GM21529 (cell line): Measurements from ENCODE around the gene CLIP2.
"Not testable (repeated sequence)": the region's sequence is repeated elsewhere in the genome, so short reads cannot be mapped to it uniquely, and the experiment has no call there.

Experiments
- ATAC-seq: cut with Tn5 transposase; IDR thresholded peaks from one replicate; pipeline ENCODE4 v1.9.1; 2021; ENCODE audit not compliant: unreplicated experiment

Gene CLIP2

GRCh38 chr7:74325210-74325565, 36.0 kb downstream of the CLIP2 start:
- ATAC-seq: no peak

DNA sequence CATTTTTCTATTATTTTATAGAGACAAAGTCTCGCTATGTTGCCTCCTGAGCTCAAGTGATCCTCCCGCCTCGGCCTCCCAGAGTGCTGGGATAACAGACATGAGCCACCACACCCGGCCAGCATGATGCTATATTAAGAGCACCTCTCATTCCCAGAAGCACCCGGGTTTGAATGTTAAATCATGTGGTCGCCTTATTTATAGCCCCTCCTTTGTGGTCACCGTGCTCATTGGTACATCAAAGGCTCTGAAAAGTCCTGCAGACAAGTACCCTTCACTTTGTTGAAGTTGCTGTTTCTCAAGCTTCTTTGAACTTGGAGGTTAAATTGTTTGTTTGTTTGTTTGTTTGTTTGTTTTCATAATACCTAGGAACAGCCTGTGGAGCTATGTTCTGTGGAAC, 40.0 kb downstream of the CLIP2 start:
- no peak for ATAC-seq

DNA sequence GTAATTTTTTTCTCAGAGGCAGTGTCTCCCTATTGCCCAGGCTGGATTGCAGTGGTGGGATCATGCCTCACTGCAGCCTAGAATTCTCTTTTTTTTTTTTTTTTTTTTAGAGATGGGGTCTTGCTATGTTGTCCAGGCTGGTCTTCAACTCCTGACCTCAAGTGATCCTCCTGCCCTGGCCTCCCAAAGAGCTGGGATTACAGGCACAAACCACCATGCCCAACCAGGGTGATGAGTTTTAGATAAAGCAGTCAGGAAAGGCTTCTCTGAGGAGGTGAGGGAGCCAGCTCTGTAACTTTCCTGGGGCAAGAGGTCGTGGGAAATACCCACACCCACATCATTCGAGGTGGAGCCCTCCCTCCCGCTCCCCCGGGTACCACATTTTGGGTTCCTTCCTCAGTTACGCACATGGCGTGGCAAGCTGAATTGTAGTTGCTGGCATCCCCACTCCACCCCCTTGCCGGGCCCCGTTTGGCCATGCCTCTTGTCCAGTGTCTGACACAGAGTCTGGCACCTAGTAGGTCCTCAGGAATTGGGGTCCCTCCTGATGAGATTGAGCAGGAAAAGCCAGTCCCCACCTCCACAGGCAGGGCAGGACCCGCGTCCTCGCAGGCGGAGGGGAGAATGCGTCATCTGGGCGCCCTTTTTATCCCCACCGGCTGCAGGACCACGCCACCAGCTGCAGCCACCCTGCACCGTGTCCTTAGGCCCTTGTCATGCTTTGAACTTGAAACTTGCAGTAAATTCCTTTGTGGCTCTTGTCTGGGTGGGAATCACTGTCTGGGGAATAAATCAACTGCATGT, 43.4 kb downstream of the CLIP2 start:
- ATAC-seq: no peak

GRCh38 chr7:74334030-74334429, 44.8 kb downstream of the CLIP2 start:
- no peak for ATAC-seq

- no peak for ATAC-seq
Measured at GRCh38 chr7:74337926-74338325, 48.7 kb downstream of the CLIP2 start.

DNA sequence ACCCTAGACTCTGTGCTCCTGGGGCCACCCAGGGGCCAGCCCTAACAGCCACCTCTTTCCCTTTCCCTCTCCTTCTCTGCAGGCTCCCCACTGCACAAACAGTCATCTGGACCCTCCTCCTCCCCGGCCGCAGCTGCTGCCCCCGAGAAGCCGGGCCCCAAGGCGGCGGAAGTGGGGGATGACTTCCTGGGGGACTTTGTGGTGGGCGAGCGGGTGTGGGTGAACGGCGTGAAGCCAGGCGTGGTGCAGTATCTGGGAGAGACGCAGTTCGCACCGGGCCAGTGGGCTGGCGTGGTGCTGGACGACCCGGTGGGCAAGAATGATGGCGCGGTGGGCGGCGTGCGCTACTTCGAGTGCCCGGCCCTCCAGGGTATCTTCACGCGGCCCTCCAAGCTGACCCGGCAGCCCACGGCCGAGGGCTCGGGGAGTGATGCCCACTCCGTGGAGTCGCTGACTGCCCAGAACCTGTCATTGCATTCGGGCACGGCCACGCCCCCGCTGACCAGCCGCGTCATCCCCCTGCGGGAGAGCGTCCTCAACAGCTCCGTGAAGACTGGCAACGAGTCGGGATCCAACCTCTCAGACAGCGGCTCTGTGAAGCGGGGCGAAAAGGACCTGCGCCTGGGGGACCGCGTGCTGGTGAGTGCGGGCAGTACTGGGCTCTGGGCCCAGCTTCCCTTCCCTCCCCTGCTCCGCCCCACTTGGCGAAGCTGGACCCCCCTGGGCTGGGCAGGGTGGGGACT, 49.3 kb downstream of the CLIP2 start:
- no peak for ATAC-seq

- ATAC-seq: not testable (repeated sequence)
Measured at GRCh38 chr7:74339648-74340047, 50.4 kb downstream of the CLIP2 start.

DNA sequence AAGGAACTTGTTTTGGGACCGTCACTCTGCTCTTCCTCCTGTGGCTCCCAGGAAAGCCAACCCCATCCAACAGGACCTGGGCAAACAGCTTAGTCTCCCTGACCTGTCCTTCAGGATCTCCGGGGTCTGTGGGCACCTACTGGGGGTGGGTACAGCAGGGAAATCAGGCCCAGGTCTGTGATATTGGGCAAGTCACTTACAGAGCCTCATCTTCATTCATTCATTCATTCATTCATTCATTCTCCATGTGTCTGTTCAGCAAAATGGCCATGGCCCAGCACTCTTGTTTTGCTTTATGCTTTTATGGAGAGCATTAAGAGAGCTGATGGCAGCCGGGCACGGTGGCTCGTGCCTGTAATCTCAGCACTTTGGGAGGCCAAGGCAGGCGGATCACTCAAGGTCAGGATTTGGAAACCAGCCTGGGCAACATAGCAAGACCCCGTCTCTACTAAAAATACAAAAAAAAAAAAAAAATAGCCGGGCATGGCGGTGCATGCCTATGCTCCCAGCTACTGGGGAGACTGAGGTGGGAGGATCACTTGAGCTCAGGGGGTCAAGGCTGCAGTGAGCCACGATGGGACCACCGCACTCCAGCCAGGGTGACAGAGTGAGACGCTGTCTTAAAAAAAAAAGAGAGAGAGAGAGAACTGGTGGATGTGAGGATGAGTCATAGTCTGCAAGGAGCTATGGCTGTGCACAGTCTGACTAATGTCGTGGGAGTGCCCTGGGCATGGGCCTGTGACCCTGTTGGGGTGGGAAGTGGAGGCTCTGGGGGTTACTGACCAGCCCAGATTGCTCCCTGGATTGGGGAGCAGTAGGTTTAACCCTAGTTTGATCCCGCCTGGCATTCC, 54.3 kb downstream of the CLIP2 start:
- no peak for ATAC-seq

DNA sequence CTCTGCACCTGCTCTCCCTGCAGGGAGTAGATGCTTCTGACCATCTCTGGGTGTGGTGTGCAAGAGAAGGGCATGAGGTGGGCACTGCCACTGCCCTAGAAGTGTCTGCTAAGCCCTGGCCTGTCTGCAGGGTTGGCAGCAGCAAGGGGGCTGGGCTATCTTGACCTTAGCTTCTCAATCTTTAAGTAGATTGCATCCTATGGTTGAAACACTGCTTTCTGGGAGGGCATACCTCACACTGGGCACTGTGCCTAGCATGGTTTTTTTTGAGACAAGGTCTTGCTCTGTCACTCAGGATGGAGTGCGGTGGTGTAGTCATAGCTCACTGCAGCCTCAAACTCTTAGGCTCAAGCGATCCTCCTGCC, 54.9 kb downstream of the CLIP2 start:
- no peak for ATAC-seq

GRCh38 chr7:74344786-74345185, 55.6 kb downstream of the CLIP2 start:
- no peak for ATAC-seq

- no peak for ATAC-seq
Measured at GRCh38 chr7:74345970-74346369, 56.8 kb downstream of the CLIP2 start.

- no peak for ATAC-seq
Measured at GRCh38 chr7:74349621-74350020, 60.4 kb downstream of the CLIP2 start.

- ATAC-seq: no peak
Measured at GRCh38 chr7:74350751-74351150, 61.5 kb downstream of the CLIP2 start.

GRCh38 chr7:74351836-74352235, 62.6 kb downstream of the CLIP2 start:
- ATAC-seq: no peak

- ATAC-seq: not testable (repeated sequence)
Measured at GRCh38 chr7:74352551-74353138, 63.4 kb downstream of the CLIP2 start.

GRCh38 chr7:74354009-74354408, 64.8 kb downstream of the CLIP2 start:
- ATAC-seq: no peak

DNA sequence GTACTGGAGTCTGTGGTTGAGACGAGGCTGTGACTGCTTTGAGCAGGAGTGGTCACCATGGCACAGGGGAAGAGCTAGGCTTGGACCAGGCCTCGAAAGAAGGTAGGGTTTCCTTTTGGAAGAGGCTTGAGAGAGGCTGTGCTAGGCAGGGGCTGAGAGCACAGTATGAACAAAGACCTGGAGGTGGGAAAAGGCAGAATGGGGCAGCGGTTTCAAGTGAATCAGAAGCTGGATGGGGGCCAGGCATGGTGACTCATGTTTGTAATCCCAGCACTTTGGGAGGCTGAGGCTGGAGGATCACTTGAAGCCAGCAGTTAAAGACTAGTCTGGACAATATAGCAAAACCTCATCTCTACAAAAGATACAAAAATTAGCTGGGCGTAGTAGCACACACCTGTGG, 65.9 kb downstream of the CLIP2 start:
- no peak for ATAC-seq

- no peak for ATAC-seq
Measured at GRCh38 chr7:74356589-74357315, 67.5 kb downstream of the CLIP2 start.

GRCh38 chr7:74360008-74360407, 70.8 kb downstream of the CLIP2 start:
- ATAC-seq: no peak

GRCh38 chr7:74362266-74362665, 73.1 kb downstream of the CLIP2 start:
- no peak for ATAC-seq

DNA sequence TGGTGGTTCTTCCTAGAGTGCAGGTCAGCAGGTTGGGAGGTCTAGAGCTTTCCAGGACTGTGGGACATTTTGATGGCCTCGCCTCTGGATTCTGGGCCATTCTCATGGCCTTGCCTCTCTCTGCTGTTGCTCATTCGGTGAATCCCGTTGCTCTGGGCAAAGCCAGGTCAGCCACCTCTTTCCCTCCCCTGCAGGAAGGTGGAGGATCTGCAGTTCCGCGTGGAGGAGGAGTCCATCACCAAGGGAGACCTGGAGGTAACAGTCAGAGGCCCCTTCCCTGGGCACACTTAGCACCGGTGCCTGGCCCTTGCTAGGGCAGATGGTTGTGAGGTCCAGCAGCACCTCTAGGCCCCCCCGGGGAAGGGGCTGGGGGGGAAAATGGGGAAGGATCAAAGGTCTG, 74.9 kb downstream of the CLIP2 start:
- no peak for ATAC-seq
